ENCODE results near the gene MRPS18B. TPM values are rescaled to one million over a fixed set of nuclear protein-coding genes. Genes with fewer than 3 reads are reported as not detected.

The MRPS18B gene
- total and polyA plus RNA-seq, 2 of the 13 experiments (the other 11 are each of a cell fraction or from before 2014, with no cell fraction given) = 125 to 131 TPM

GRCh38 chr6:30615958-30616810 is 1.5 kb upstream of the MRPS18B start (continued):
- TF ChIP-seq ZNF431 (CRISPR knock-in tag; IDR thresholded peaks at IDR 0.05; ENCODE audit: borderline replicate concordance, low read depth) (0 out of 2 replicates have a peak, but pooled peaks have one; percentile 51), ZNF160 (CRISPR knock-in tag; IDR thresholded peaks at IDR 0.05) (no peak), ZSCAN25 (CRISPR knock-in tag; IDR thresholded peaks at IDR 0.05) (no peak), ZNF564 (CRISPR knock-in tag; IDR thresholded peaks at IDR 0.05) (peak; percentile 66; the same call in 1 of the 2 replicates), POLR2AphosphoS2 (IDR thresholded peaks at IDR 0.05; ENCODE audit: low read depth, low read length) (peak; percentile 91), ELF1 (CRISPR knock-in tag; IDR thresholded peaks at IDR 0.05) (no peak), HBP1 (CRISPR knock-in tag; IDR thresholded peaks at IDR 0.05; ENCODE audit: low read depth) (no peak), ZNF790 (CRISPR knock-in tag; IDR thresholded peaks at IDR 0.05; ENCODE audit: borderline replicate concordance) (no peak), ZZZ3 (CRISPR knock-in tag; IDR thresholded peaks at IDR 0.05; ENCODE audit: borderline replicate concordance) (0 out of 2 replicates have a peak, but pooled peaks have one; percentile 33), NFKBIZ (CRISPR knock-in tag; IDR thresholded peaks at IDR 0.05) (0 out of 2 replicates have a peak, but pooled peaks have one; percentile 12), RBAK (CRISPR knock-in tag; IDR thresholded peaks at IDR 0.05) (no peak), ZNF318 (CRISPR knock-in tag; IDR thresholded peaks at IDR 0.05) (peak; percentile 77; the same call in 1 of the 2 replicates), ZNF605 (CRISPR knock-in tag; IDR thresholded peaks at IDR 0.05) (peak; percentile 28; the same call in 1 of the 2 replicates), KLF16 (CRISPR knock-in tag; IDR thresholded peaks at IDR 0.05) (0 out of 4 replicates have a peak, but pooled peaks of 1 of the 2 experiments have one; percentile 5), ZNF749 (CRISPR knock-in tag; IDR thresholded peaks at IDR 0.05; ENCODE audit: borderline replicate concordance) (0 out of 2 replicates have a peak, but pooled peaks have one; percentile 73), SSRP1 (CRISPR knock-in tag; IDR thresholded peaks at IDR 0.05) (peak; percentile 100), SRSF9 (IDR thresholded peaks at IDR 0.05; ENCODE audit: borderline replicate concordance, insufficient read depth, low read depth, low read length, poor library complexity, severe bottlenecking) (no peak), RXRB (CRISPR knock-in tag; IDR thresholded peaks at IDR 0.05; ENCODE audit: borderline replicate concordance) (peak; percentile 60; the same call in 1 of the 2 replicates), ZNF780A (CRISPR knock-in tag; IDR thresholded peaks at IDR 0.05) (no peak), MAFK (conservative IDR thresholded peaks at IDR 0.05 in 1 of 2, IDR thresholded peaks at IDR 0.05 in 1 of 2; ENCODE audit: low read length in 2 of 2) (peak; percentile 97 to 98)

All from HepG2 (cell line).